Right lobe of liver (tissue), 4 donors: Measurements from ENCODE around the gene KLK4.

Source experiments
- CTCF ChIP-seq, 4 donors: fragments of 200-600 bp in 3 of 4; fragments of 450-650 bp in 1 of 4; IDR thresholded peaks; one replicate each; pipeline versions ENCODE4 v1.5.1 to v1.8.0; 2016 to 2022; ENCODE audit warnings: antibody characterized with exemption in 4 of 4, mild to moderate bottlenecking in 2 of 4
- POLR2A ChIP-seq: fragments of 450-650 bp; IDR thresholded peaks from one replicate; pipeline ENCODE4 v1.6.1; 2017; ENCODE audit warnings: antibody characterized with exemption, mild to moderate bottlenecking
- donor health status: DM: no; HTN: no; CAD: no.
- donor health status: DM: no; HTN: no; CAD: no.
- donor health status: DM: no; HTN: yes; CAD: no.

- TF ChIP-seq CTCF (IDR thresholded peaks at IDR 0.05) = no peak
- no peak for TF ChIP-seq POLR2A
These were observed 956 bp upstream of the KLK4 start for GRCh38 chr19:50912102-50912599.
